Thoracic aorta (tissue), 2 donors: ENCODE results near the gene OSGIN1. TPM values are rescaled to one million over a fixed set of nuclear protein-coding genes. Genes with fewer than 3 reads are reported as not detected.
A peak's percentile ranks its signal among the peaks of the same experiment; 100 is the strongest.

ENCODE experiments used
- ATAC-seq: fragments of 150-250 bp; one replicate; pipeline ENCODE4 v1.8.0; 2017; ENCODE audit warnings: low read depth; ENCODE audit not compliant: insufficient number of reproducible peaks, low FRiP score
- DNase-seq: peaks from one replicate; pipeline ENCODE4 v3.0.0-alpha.2; 2020; ENCODE audit warnings: low spot score
- H3K27ac ChIP-seq, 2 donors: fragments of 200-600 bp; sonication (generic); 1 replicate in 1 of 2; 2 replicates in 1 of 2; pipeline ENCODE4 v1.5.1; 2016; ENCODE audit warnings: mild to moderate bottlenecking in 2 of 2, moderate library complexity in 2 of 2
- H3K27me3 ChIP-seq: fragments of 200-600 bp; sonication (generic); replicated peaks from 2 replicates; pipeline ENCODE4 v1.6.0; 2016; ENCODE audit warnings: mild to moderate bottlenecking; ENCODE audit not compliant: insufficient read depth
- H3K36me3 ChIP-seq: fragments of 200-600 bp; sonication (generic); one replicate; pipeline ENCODE4 v1.5.1; 2016
- H3K4me1 ChIP-seq, 2 donors: fragments of 200-600 bp; sonication (generic); 1 replicate in 1 of 2; 2 replicates in 1 of 2; pipeline versions ENCODE4 v1.5.1 to v1.6.0; 2016; ENCODE audit warnings: low read depth in 2 of 2, mild to moderate bottlenecking in 1 of 2; ENCODE audit not compliant: control insufficient read depth in 1 of 2
- H3K4me3 ChIP-seq: fragments of 200-600 bp; sonication (generic); 2 replicates; pipeline ENCODE4 v1.5.1; 2016; ENCODE audit warnings: mild to moderate bottlenecking
- H3K9me3 ChIP-seq: fragments of 200-600 bp; sonication (generic); 2 replicates; pipeline ENCODE4 v1.5.1; 2016
- CTCF ChIP-seq: fragments of 200-600 bp; sonication (generic); IDR thresholded peaks from one replicate; pipeline ENCODE4 v1.5.1; 2019; ENCODE audit warnings: antibody characterized with exemption
- total RNA-seq, 2 donors: library from RNA; depleted of rRNA; stranded (reverse); fragments of >200 nt; gene quantifications; one replicate each; pipeline versions ENCODE4 v1.1.0 to v1.2.3, GENCODE V29; 2016

The OSGIN1 gene
- total RNA-seq, 2 donors from 2014 or later: 3.7 to 16.2 TPM

GRCh38 chr16:83926726-83927397 is 26.2 kb upstream of the OSGIN1 start:
- Histone ChIP-seq H3K4me3 (peak overlapping the region; percentile 19), H3K9me3 (no peaks in the 10 kb centered on the region), H3K27me3 (no peaks in the 10 kb centered on the region), H3K36me3 (peaks cover 2% of the 10 kb centered on the region), H3K27ac (no peak overlapping the region), H3K4me1 (peaks cover 0 to 8% of the 10 kb centered on the region in 2 donors)
- DNase-seq: peak; percentile 38
- ATAC-seq: peak; percentile 66
- TF ChIP-seq CTCF: peak; percentile 91

GRCh38 chr16:83928341-83929055 is 24.5 kb upstream of the OSGIN1 start:
- Histone ChIP-seq H3K4me1 (peaks cover 0 to 8% of the 10 kb centered on the region in 2 donors), H3K9me3 (no peaks in the 10 kb centered on the region), H3K4me3 (no peak overlapping the region), H3K36me3 (peaks cover 2% of the 10 kb centered on the region), H3K27ac (no peak overlapping the region), H3K27me3 (no peaks in the 10 kb centered on the region)
- DNase-seq (no peak), ATAC-seq (no peak)
- TF ChIP-seq CTCF: no peak

DNA sequence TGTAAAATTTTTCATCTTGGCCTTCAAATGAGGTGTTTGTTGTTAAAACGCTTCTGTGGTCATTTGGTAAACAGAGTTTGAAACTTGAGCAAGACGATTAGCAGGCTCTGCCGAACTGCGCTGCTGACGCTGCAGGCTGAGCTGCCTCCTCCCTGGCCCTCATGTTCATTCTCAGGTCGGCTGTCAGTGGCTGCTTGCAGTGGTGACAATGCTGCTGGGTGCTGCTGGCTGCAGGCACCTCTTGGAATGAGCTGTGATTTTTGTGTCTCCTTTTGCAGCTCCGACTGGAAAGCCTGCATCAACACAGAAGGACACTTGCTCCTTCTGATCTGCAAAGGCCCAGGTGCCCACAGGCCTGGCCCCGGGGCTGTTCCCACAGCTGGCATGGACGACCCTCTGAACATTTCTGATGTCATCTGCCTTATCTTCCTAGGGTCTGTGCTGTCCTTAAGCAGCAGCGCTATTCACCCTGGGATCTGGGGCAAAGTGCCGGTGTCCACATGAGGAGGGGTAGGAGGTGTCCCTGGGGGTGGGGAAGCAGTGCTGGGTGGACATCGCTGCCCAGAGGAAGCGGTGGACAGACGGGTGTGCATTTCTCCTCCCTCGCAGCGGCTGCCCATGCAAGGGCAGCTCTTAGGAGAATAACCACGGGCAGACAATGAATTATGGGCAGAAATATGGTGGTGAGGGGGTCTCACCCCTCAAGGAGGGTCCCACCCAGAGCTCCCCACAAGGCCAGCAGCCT is 23.1 kb upstream of the OSGIN1 start:
- DNase-seq: no peak
- no peak overlapping the region for H3K27ac ChIP-seq
- H3K4me1 ChIP-seq: peaks cover 0 to 8% of the 10 kb centered on the region in 2 donors
- no peaks in the 10 kb centered on the region for H3K27me3 ChIP-seq
- no peak overlapping the region for H3K4me3 ChIP-seq
- H3K9me3 ChIP-seq: no peaks in the 10 kb centered on the region
- no peak for ATAC-seq
- no peak for TF ChIP-seq CTCF
- H3K36me3 ChIP-seq: peaks cover 2% of the 10 kb centered on the region

DNA sequence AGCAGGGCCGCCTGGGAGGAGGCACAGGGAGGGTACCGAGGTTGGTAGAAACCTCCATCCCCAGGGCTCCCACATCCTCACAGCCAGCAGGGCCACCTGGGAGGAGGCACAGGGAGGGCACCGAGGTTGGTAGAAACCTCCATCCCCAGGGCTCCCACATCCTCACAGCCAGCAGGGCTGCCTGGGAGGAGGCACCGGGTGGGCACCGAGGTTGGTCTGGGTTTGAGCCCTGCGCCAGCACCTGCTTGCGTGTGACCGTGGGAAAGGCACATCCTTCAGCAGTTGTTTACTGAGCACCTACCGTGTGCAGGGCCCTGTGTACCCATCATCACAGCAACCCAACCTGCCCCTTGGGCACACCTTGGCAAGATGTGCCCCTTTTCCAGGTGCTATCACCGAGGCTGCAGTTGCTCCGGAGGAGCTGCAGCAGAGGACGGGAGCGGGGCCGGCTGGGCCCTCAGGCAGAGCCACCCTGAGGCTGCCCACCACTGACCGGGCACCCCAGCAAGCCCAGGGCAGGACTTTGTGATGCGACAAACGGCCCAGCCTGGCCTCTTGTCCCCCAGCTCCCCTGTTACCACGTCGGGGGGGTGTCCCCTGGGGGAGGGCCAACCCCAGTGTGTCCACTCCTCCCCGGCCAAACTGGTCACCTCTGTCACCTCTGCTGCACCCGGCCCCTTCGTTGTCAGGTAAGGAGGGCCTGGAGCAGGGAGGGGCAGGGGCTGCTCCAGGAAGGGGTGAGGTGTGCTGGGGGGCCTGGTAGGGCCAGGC is 22.1 kb upstream of the OSGIN1 start:
- H3K36me3 ChIP-seq: peaks cover 2% of the 10 kb centered on the region
- H3K4me1 ChIP-seq: peaks cover 0 to 8% of the 10 kb centered on the region in 2 donors
- no peak overlapping the region for H3K27ac ChIP-seq
- DNase-seq: no peak
- no peaks in the 10 kb centered on the region for H3K27me3 ChIP-seq
- no peak for ATAC-seq
- no peak overlapping the region for H3K4me3 ChIP-seq
- TF ChIP-seq CTCF: no peak
- no peaks in the 10 kb centered on the region for H3K9me3 ChIP-seq
